ENCODE results near the gene AK9. TPM values are rescaled to one million over a fixed set of nuclear protein-coding genes. Genes with fewer than 3 reads are reported as not detected.

Gene AK9
- total RNA-seq, 1 experiment from 2014 or later, result 2.3 TPM

DNA sequence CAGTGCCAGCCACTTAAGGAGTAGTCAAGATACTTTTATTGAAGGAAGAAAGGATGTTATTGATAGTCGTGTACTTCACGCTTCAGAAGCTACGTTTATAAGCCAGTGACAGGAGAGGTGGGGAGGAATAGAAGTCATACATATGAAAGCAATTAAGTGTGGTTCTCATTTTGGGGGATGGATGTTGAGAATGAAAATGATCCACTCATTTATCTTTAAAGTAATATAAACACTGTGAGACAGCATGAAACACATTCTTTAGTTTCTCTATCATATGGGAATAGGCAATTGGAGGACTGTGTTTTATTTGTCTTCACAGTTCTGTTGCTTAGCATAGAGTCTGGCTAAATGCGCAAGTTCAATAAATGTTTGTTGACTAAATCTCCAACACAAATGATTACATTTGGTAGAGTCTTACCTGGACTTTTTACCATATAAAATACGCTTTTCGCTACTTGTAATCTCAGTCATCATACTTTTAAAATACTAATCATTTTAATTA, 35.2 kb downstream of the AK9 start:
- POLR2A ChIA-PET, result no interaction called here
- Histone ChIP-seq H3K36me3 (ENCODE audit: control insufficient read depth, insufficient read depth, low read length) (no peaks in the 10 kb centered on the region), H3K4me1 (ENCODE audit: control insufficient read depth, insufficient read depth, low read length) (no peaks in the 10 kb centered on the region), H3K4me3 (ENCODE audit: low read depth in 2 of 2, low read length in 2 of 2) (no peak overlapping the region), H3K27ac (ENCODE audit: low read length) (no peak overlapping the region), H3K27me3 (ENCODE audit: control insufficient read depth, insufficient read depth, low read length) (peaks cover 10% of the 10 kb centered on the region; the same call in 1 of the 2 replicates), H3K9me3 (ENCODE audit: control insufficient read depth, insufficient read depth, low read depth, low read length) (no peaks in the 10 kb centered on the region)
- ATAC-seq (no peak), DNase-seq (ENCODE audit: low read depth, low spot score) (no peak)
- TF ChIP-seq, protein P1, sequence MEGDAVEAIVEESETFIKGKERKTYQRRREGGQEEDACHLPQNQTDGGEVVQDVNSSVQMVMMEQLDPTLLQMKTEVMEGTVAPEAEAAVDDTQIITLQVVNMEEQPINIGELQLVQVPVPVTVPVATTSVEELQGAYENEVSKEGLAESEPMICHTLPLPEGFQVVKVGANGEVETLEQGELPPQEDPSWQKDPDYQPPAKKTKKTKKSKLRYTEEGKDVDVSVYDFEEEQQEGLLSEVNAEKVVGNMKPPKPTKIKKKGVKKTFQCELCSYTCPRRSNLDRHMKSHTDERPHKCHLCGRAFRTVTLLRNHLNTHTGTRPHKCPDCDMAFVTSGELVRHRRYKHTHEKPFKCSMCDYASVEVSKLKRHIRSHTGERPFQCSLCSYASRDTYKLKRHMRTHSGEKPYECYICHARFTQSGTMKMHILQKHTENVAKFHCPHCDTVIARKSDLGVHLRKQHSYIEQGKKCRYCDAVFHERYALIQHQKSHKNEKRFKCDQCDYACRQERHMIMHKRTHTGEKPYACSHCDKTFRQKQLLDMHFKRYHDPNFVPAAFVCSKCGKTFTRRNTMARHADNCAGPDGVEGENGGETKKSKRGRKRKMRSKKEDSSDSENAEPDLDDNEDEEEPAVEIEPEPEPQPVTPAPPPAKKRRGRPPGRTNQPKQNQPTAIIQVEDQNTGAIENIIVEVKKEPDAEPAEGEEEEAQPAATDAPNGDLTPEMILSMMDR (IDR thresholded peaks at IDR 0.05), result no peak
- TF ChIP-seq POLR2AphosphoS5 (IDR thresholded peaks at IDR 0.05; ENCODE audit: low read depth, low read length) (no peak), SIN3A (IDR thresholded peaks at IDR 0.05; ENCODE audit: borderline replicate concordance, insufficient read depth, low read depth, low read length) (no peak), TCF7L2 (IDR thresholded peaks at IDR 0.05; ENCODE audit: low read depth, low read length) (no peak)
- TF ChIP-seq, protein P2, sequence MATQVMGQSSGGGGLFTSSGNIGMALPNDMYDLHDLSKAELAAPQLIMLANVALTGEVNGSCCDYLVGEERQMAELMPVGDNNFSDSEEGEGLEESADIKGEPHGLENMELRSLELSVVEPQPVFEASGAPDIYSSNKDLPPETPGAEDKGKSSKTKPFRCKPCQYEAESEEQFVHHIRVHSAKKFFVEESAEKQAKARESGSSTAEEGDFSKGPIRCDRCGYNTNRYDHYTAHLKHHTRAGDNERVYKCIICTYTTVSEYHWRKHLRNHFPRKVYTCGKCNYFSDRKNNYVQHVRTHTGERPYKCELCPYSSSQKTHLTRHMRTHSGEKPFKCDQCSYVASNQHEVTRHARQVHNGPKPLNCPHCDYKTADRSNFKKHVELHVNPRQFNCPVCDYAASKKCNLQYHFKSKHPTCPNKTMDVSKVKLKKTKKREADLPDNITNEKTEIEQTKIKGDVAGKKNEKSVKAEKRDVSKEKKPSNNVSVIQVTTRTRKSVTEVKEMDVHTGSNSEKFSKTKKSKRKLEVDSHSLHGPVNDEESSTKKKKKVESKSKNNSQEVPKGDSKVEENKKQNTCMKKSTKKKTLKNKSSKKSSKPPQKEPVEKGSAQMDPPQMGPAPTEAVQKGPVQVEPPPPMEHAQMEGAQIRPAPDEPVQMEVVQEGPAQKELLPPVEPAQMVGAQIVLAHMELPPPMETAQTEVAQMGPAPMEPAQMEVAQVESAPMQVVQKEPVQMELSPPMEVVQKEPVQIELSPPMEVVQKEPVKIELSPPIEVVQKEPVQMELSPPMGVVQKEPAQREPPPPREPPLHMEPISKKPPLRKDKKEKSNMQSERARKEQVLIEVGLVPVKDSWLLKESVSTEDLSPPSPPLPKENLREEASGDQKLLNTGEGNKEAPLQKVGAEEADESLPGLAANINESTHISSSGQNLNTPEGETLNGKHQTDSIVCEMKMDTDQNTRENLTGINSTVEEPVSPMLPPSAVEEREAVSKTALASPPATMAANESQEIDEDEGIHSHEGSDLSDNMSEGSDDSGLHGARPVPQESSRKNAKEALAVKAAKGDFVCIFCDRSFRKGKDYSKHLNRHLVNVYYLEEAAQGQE (IDR thresholded peaks at IDR 0.05; ENCODE audit: insufficient read depth in 1 of 2, low read depth in 2 of 2, low read length in 1 of 2), result no peak
- in situ Hi-C loops (cut with HindIII; ENCODE audit: low pct_unique_long_range_greater_than_20kb, low sequenced_read_pairs) (no loop called here), intact Hi-C loops (cut with micrococcal nuclease; ENCODE audit: unreplicated experiment) (no loop called here)
- CTCF ChIA-PET, result no interaction called here
- BruUV-seq (replicated peaks), result no TSS peak

DNA sequence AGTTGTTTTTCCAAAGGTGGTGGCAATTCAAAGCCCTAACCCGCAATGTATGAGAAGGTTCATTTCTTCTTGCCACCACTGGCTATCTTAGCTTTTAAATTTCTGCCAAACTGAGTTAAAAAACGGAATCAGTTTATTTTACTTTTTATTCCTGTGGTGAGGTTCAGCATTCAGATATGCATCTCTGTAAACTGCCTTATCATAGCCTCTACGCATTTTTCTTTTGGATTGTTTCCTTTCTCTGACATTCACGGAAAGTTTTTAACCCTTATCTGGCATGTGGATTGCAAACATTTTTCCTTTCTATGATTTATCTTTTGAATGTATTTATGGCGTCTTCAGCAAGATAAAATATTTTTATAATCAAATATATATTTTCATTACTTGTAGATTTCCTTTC, 37.7 kb downstream of the AK9 start:
- H3K4me3 ChIP-seq (ENCODE audit: low read depth in 2 of 2, low read length in 2 of 2), result no peak overlapping the region
- in situ Hi-C loops (cut with HindIII; ENCODE audit: low pct_unique_long_range_greater_than_20kb, low sequenced_read_pairs) (no loop called here), intact Hi-C loops (cut with micrococcal nuclease; ENCODE audit: unreplicated experiment) (no loop called here)
- no peak overlapping the region for H3K27ac ChIP-seq (ENCODE audit: low read length)
- H3K36me3 ChIP-seq (ENCODE audit: control insufficient read depth, insufficient read depth, low read length), result no peaks in the 10 kb centered on the region
- H3K27me3 ChIP-seq (ENCODE audit: control insufficient read depth, insufficient read depth, low read length), result peaks cover 2% of the 10 kb centered on the region; the same call in 1 of the 2 replicates
- ChIA-PET CTCF (no interaction called here), POLR2A (no interaction called here)
- TF ChIP-seq POLR2AphosphoS5 (IDR thresholded peaks at IDR 0.05; ENCODE audit: low read depth, low read length), result no peak
- TF ChIP-seq TCF7L2 (IDR thresholded peaks at IDR 0.05; ENCODE audit: low read depth, low read length), result no peak
- TF ChIP-seq, protein P1 (IDR thresholded peaks at IDR 0.05), result no peak
- no peak for TF ChIP-seq SIN3A (IDR thresholded peaks at IDR 0.05; ENCODE audit: borderline replicate concordance, insufficient read depth, low read depth, low read length)
- TF ChIP-seq, protein P2 (IDR thresholded peaks at IDR 0.05; ENCODE audit: insufficient read depth in 1 of 2, low read depth in 2 of 2, low read length in 1 of 2), result no peak
- H3K9me3 ChIP-seq (ENCODE audit: control insufficient read depth, insufficient read depth, low read depth, low read length), result no peaks in the 10 kb centered on the region
- BruUV-seq (replicated peaks), result no TSS peak
- no peaks in the 10 kb centered on the region for H3K4me1 ChIP-seq (ENCODE audit: control insufficient read depth, insufficient read depth, low read length)
- no peak for ATAC-seq
- no peak for DNase-seq (ENCODE audit: low read depth, low spot score)
